Trophoblast cell (in vitro differentiated cells and primary cell): ENCODE measurements around the gene ZNF879.

Source experiments
- DNase-seq, 2 donors: peaks; one replicate each; pipeline ENCODE4 v3.0.0-alpha.2; 2016
- H2AFZ ChIP-seq: 2 replicates; pipeline ENCODE4 v1.6.1; 2013; ENCODE audit warnings: low read length, moderate library complexity, mild to moderate bottlenecking; ENCODE audit not compliant: insufficient read depth, poor library complexity
- H2AK5ac ChIP-seq: 2 replicates; pipeline ENCODE4 v1.6.1; 2013; ENCODE audit warnings: mild to moderate bottlenecking, low read length
- H2BK120ac ChIP-seq: 2 replicates; pipeline ENCODE4 v1.6.1; 2013; ENCODE audit warnings: low read length, mild to moderate bottlenecking, moderate library complexity; ENCODE audit not compliant: insufficient read depth, poor library complexity
- H2BK12ac ChIP-seq: 2 replicates; pipeline ENCODE4 v1.6.1; 2013; ENCODE audit warnings: mild to moderate bottlenecking, low read length, moderate library complexity
- H2BK5ac ChIP-seq: 2 replicates; pipeline ENCODE4 v1.6.1; 2013; ENCODE audit warnings: low read length, low read depth, moderate library complexity, mild to moderate bottlenecking; ENCODE audit not compliant: poor library complexity
- H3K14ac ChIP-seq: 2 replicates; pipeline ENCODE4 v1.6.1; 2013; ENCODE audit warnings: mild to moderate bottlenecking, low read length
- H3K18ac ChIP-seq: 2 replicates; pipeline ENCODE4 v1.6.1; 2013; ENCODE audit warnings: mild to moderate bottlenecking, low read length
- H3K23ac ChIP-seq: 2 replicates; pipeline ENCODE4 v1.6.1; 2013; ENCODE audit warnings: low read length
- H3K27ac ChIP-seq: 2 replicates; pipeline ENCODE4 v1.5.1; 2013; ENCODE audit warnings: low read depth, mild to moderate bottlenecking, inconsistent platforms, low read length, moderate library complexity
- H3K27me3 ChIP-seq: 2 replicates; pipeline ENCODE4 v1.6.1; 2013; ENCODE audit warnings: inconsistent platforms, mild to moderate bottlenecking, low read length, moderate library complexity; ENCODE audit not compliant: insufficient read depth
- H3K36me3 ChIP-seq, 2 experiments: 1 replicate in 1 of 2; 2 replicates in 1 of 2; pipeline ENCODE4 v1.6.1; 2013; ENCODE audit warnings: low read length in 2 of 2, mild to moderate bottlenecking in 2 of 2, moderate library complexity in 1 of 2; ENCODE audit not compliant: insufficient read depth in 2 of 2, control insufficient read depth in 1 of 2
- H3K4ac ChIP-seq: 2 replicates; pipeline ENCODE4 v1.6.1; 2013; ENCODE audit warnings: low read depth, mild to moderate bottlenecking, low read length, moderate library complexity
- H3K4me1 ChIP-seq, 2 experiments: 1 replicate in 1 of 2; 2 replicates in 1 of 2; pipeline ENCODE4 v1.6.1; 2013; ENCODE audit warnings: low read length in 2 of 2, mild to moderate bottlenecking in 2 of 2, moderate library complexity in 1 of 2; ENCODE audit not compliant: insufficient read depth in 2 of 2, control insufficient read depth in 1 of 2
- H3K4me2 ChIP-seq: 2 replicates; pipeline ENCODE4 v1.6.1; 2013; ENCODE audit warnings: inconsistent platforms, mild to moderate bottlenecking, low read length, moderate library complexity
- H3K4me3 ChIP-seq: 2 replicates; pipeline ENCODE4 v1.5.1; 2013; ENCODE audit warnings: mild to moderate bottlenecking, low read depth, low read length, inconsistent platforms
- H3K79me1 ChIP-seq: one replicate; pipeline ENCODE4 v1.6.1; 2013; ENCODE audit warnings: low read length
- H3K79me2 ChIP-seq: 2 replicates; pipeline ENCODE4 v1.6.1; 2013; ENCODE audit warnings: low read length, mild to moderate bottlenecking; ENCODE audit not compliant: control insufficient read depth, insufficient read depth, poor library complexity
- H3K9ac ChIP-seq: 2 replicates; pipeline ENCODE4 v1.6.1; 2013; ENCODE audit warnings: mild to moderate bottlenecking, low read length
- H3K9me3 ChIP-seq: 2 replicates; pipeline ENCODE4 v1.6.1; 2013; ENCODE audit warnings: low read depth, mild to moderate bottlenecking, control low read depth, inconsistent platforms, low read length; ENCODE audit not compliant: insufficient read depth
- H4K12ac ChIP-seq: 2 replicates; pipeline ENCODE4 v1.6.1; 2013; ENCODE audit warnings: low read depth, mild to moderate bottlenecking, low read length, moderate library complexity
- H4K8ac ChIP-seq: 2 replicates; pipeline ENCODE4 v1.6.1; 2013; ENCODE audit warnings: low read depth, mild to moderate bottlenecking, low read length, moderate library complexity
- H4K91ac ChIP-seq: one replicate; pipeline ENCODE4 v1.6.1; 2013; ENCODE audit warnings: low read depth, mild to moderate bottlenecking, low read length, moderate library complexity
- WGBS: extraction: QIAGEN DNeasy Blood & Tissue Kit; methylation state at CpG from one replicate; pipeline ENCODE4 v1.1.7; 2013; ENCODE audit warnings: missing lambda C conversion rate; ENCODE audit not compliant: insufficient read length, insufficient coverage; ENCODE audit errors: extremely low coverage; 5-methylcytosine and 5-hydroxymethylcytosine counted together

The ZNF879 gene

GRCh38 chr5:179061025-179061424 is 37.4 kb downstream of the ZNF879 start:
- no peak overlapping the region for H2AFZ ChIP-seq
- peaks cover 2% of the 10 kb centered on the region for H3K79me2 ChIP-seq
- peaks cover 6% of the 10 kb centered on the region for H3K9me3 ChIP-seq
- no peak overlapping the region for H2BK5ac ChIP-seq
- peak overlapping the region; percentile 94 for H4K8ac ChIP-seq
- H4K91ac ChIP-seq: no peak overlapping the region
- H3K23ac ChIP-seq: no peak overlapping the region
- no peak overlapping the region for H2AK5ac ChIP-seq
- peaks cover 4% of the 10 kb centered on the region for H3K79me1 ChIP-seq
- no peak overlapping the region for H3K14ac ChIP-seq
- H3K36me3 ChIP-seq: peaks cover 4 to 10% of the 10 kb centered on the region in 2 experiments
- H3K4me1 ChIP-seq: peaks cover 5 to 9% of the 10 kb centered on the region in 2 experiments
- no peak overlapping the region for H3K27ac ChIP-seq
- no peak overlapping the region for H3K18ac ChIP-seq
- no peak overlapping the region for H3K4me3 ChIP-seq
- no peak overlapping the region for H2BK120ac ChIP-seq
- no peak overlapping the region for H3K4ac ChIP-seq
- H3K9ac ChIP-seq: no peak overlapping the region
- H3K4me2 ChIP-seq: peak overlapping the region; percentile 48
- WGBS: no CpG with 5 or more reads among the region's 19 CpGs
- H4K12ac ChIP-seq: no peak overlapping the region
- no peak overlapping the region for H2BK12ac ChIP-seq
- no peaks in the 10 kb centered on the region for H3K27me3 ChIP-seq
- DNase-seq: no peak

- no CpG with 5 or more reads among the region's 6 CpGs for WGBS
- no peak overlapping the region for H2BK12ac ChIP-seq
These were observed 42.1 kb downstream of the ZNF879 start for GRCh38 chr5:179065703-179066102.

GRCh38 chr5:179079165-179079987 is 55.8 kb downstream of the ZNF879 start:
- Histone ChIP-seq H3K27me3 (no peaks in the 10 kb centered on the region), H3K79me1 (no peaks in the 10 kb centered on the region), H4K8ac (no peak overlapping the region), H3K4ac (no peak overlapping the region), H3K4me3 (no peak overlapping the region), H3K9ac (no peak overlapping the region), H2AFZ (no peak overlapping the region), H4K12ac (no peak overlapping the region), H3K27ac (no peak overlapping the region), H3K14ac (no peak overlapping the region), H3K18ac (no peak overlapping the region), H2BK120ac (no peak overlapping the region), H3K9me3 (peaks cover 25% of the 10 kb centered on the region), H3K4me1 (no peaks in the 10 kb centered on the region), H3K36me3 (peaks cover 14 to 29% of the 10 kb centered on the region in 2 experiments), H3K23ac (no peak overlapping the region), H3K4me2 (no peak overlapping the region), H3K79me2 (no peaks in the 10 kb centered on the region), H2BK12ac (no peak overlapping the region), H2BK5ac (no peak overlapping the region), H4K91ac (no peak overlapping the region), H2AK5ac (no peak overlapping the region)
- no CpG with 5 or more reads among the region's 11 CpGs for WGBS
- no peak for DNase-seq

More at GRCh38 chr5:179065703-179066102, 42.1 kb downstream of the ZNF879 start:
- H2AK5ac ChIP-seq: no peak overlapping the region
- peaks cover 12 to 16% of the 10 kb centered on the region in 2 experiments for H3K36me3 ChIP-seq
- no peak overlapping the region for H2BK120ac ChIP-seq
- peaks cover 3 to 8% of the 10 kb centered on the region in 2 experiments for H3K4me1 ChIP-seq
- H4K91ac ChIP-seq: no peak overlapping the region
- no peak overlapping the region for H2AFZ ChIP-seq
- no peaks in the 10 kb centered on the region for H3K79me2 ChIP-seq
- H3K9ac ChIP-seq: no peak overlapping the region
- no peak overlapping the region for H3K4me3 ChIP-seq
- no peak overlapping the region for H3K23ac ChIP-seq
- DNase-seq: no peak
- no peak overlapping the region for H3K18ac ChIP-seq
- peaks cover 16% of the 10 kb centered on the region for H3K9me3 ChIP-seq
- H3K14ac ChIP-seq: no peak overlapping the region
- no peaks in the 10 kb centered on the region for H3K27me3 ChIP-seq
- no peak overlapping the region for H3K4ac ChIP-seq
- H4K8ac ChIP-seq: no peak overlapping the region
- H3K4me2 ChIP-seq: no peak overlapping the region
- no peak overlapping the region for H4K12ac ChIP-seq
- no peak overlapping the region for H3K27ac ChIP-seq
- H2BK5ac ChIP-seq: no peak overlapping the region
- no peaks in the 10 kb centered on the region for H3K79me1 ChIP-seq

- Histone ChIP-seq H3K4me3 (no peak overlapping the region), H3K27ac (no peak overlapping the region), H2AK5ac (no peak overlapping the region), H3K4ac (no peak overlapping the region), H3K9ac (no peak overlapping the region), H3K4me1 (no peaks in the 10 kb centered on the region), H4K12ac (no peak overlapping the region), H3K36me3 (peaks cover 14 to 29% of the 10 kb centered on the region in 2 experiments), H3K4me2 (no peak overlapping the region), H3K18ac (no peak overlapping the region), H2BK5ac (no peak overlapping the region), H3K27me3 (no peaks in the 10 kb centered on the region), H3K79me1 (no peaks in the 10 kb centered on the region), H3K79me2 (no peaks in the 10 kb centered on the region), H2AFZ (no peak overlapping the region), H2BK12ac (no peak overlapping the region), H3K14ac (no peak overlapping the region), H3K23ac (no peak overlapping the region), H2BK120ac (no peak overlapping the region), H3K9me3 (peaks cover 27% of the 10 kb centered on the region), H4K8ac (no peak overlapping the region), H4K91ac (no peak overlapping the region)
- DNase-seq: no peak
- WGBS: no CpG with 5 or more reads among the region's 4 CpGs
These were observed 57.1 kb downstream of the ZNF879 start for GRCh38 chr5:179080724-179081123.
